PC-3 (cell line): ENCODE results near the gene MDK. TPM values are rescaled to one million over a fixed set of nuclear protein-coding genes. Genes with fewer than 3 reads are reported as not detected.

Source experiments
- ATAC-seq: fragments of 200-7000 bp; cut with Tn5 transposase; 2 replicates; pipeline ENCODE4 v1.9.1; 2020; ENCODE audit warnings: mild to moderate bottlenecking, moderate library complexity
- BruUV-seq: library from RNA; stranded (reverse); fragments of 400-500 nt; replicated peaks from 2 replicates; lab custom pipeline; 2021; lab: Mats Ljungman, UMichigan
- CTCF ChIA-PET: fragments of 300-600 bp; sonication (Branson Sonifier 250); formaldehyde crosslinking; loops from one replicate; lab custom pipeline; 2022; ENCODE audit warnings: antibody characterized with exemption; lab: Charles Lee
- POLR2A ChIA-PET: fragments of 300-600 bp; sonication (Branson Sonifier 250); formaldehyde crosslinking; loops from one replicate; lab custom pipeline; 2022; ENCODE audit warnings: antibody characterized with exemption; ENCODE audit not compliant: unreplicated experiment; lab: Charles Lee
- DNase-seq: peaks from one replicate; pipeline ENCODE4 v3.0.0-alpha.2; 2015
- H2AFZ ChIP-seq: fragments of 300-600 bp; sonication (generic); 2 replicates; pipeline ENCODE4 v1.6.0; 2016; ENCODE audit warnings: antibody characterized with exemption, low read length
- H3F3A ChIP-seq: fragments of 300-600 bp; sonication (generic); one replicate; pipeline ENCODE4 v1.6.0; 2017; ENCODE audit warnings: antibody characterized with exemption, low read length, control low read depth, mild to moderate bottlenecking; ENCODE audit not compliant: unreplicated experiment
- H3K27ac ChIP-seq: fragments of 300-600 bp; sonication (generic); 2 replicates; pipeline ENCODE4 v1.5.1; 2016; ENCODE audit warnings: mild to moderate bottlenecking, low read length
- H3K27me3 ChIP-seq: fragments of 300-600 bp; sonication (generic); 2 replicates; pipeline ENCODE4 v1.6.1; 2016; ENCODE audit warnings: low read length, mixed read lengths
- H3K36me3 ChIP-seq: fragments of 300-600 bp; sonication (generic); 2 replicates; pipeline ENCODE4 v1.6.1; 2016; ENCODE audit warnings: low read depth, mixed run types, low read length, mixed read lengths
- H3K4me1 ChIP-seq: fragments of 300-600 bp; sonication (generic); 2 replicates; pipeline ENCODE4 v1.5.1; 2016; ENCODE audit warnings: low read length; ENCODE audit not compliant: insufficient read depth
- H3K4me2 ChIP-seq: fragments of 300-600 bp; sonication (generic); 2 replicates; pipeline ENCODE4 v1.6.0; 2016; ENCODE audit warnings: low read length
- H3K4me3 ChIP-seq: fragments of 300-600 bp; sonication (generic); 2 replicates; pipeline ENCODE4 v1.5.1; 2016; ENCODE audit warnings: mild to moderate bottlenecking, low read length, mixed read lengths
- H3K79me2 ChIP-seq: fragments of 300-600 bp; sonication (generic); 2 replicates; pipeline ENCODE4 v1.6.1; 2017; ENCODE audit warnings: low read length, mixed read lengths
- H3K9ac ChIP-seq: fragments of 300-600 bp; sonication (generic); 2 replicates; pipeline ENCODE4 v1.6.0; 2016; ENCODE audit warnings: mild to moderate bottlenecking, low read length
- H3K9me2 ChIP-seq: fragments of 300-600 bp; sonication (generic); replicated peaks from 2 replicates; pipeline ENCODE4 v1.6.1; 2016; ENCODE audit warnings: mixed run types, low read length, mixed read lengths
- H3K9me3 ChIP-seq: fragments of 300-600 bp; sonication (generic); 2 replicates; pipeline ENCODE4 v1.6.1; 2016; ENCODE audit warnings: low read length, mixed read lengths
- H4K20me1 ChIP-seq: fragments of 300-600 bp; sonication (generic); 2 replicates; pipeline ENCODE4 v1.6.1; 2016; ENCODE audit warnings: low read length, mixed read lengths
- EZH2 ChIP-seq: fragments of 300-600 bp; sonication (generic); IDR thresholded peaks from one replicate; pipeline ENCODE4 v1.6.1; 2017; ENCODE audit warnings: antibody characterized with exemption, mild to moderate bottlenecking, low read length; ENCODE audit not compliant: unreplicated experiment
- EZH2phosphoT487 ChIP-seq: fragments of 300-600 bp; sonication (generic); IDR thresholded peaks from 2 replicates; pipeline ENCODE4 v1.6.1; 2018; ENCODE audit warnings: mild to moderate bottlenecking, antibody characterized with exemption, low read length, borderline replicate concordance
- intact Hi-C: fragments of 100-400 bp; cut with micrococcal nuclease; formaldehyde crosslinking; loops from 2 replicates; pipeline ENCODE4 v1.9.0; 2023
- total RNA-seq: library from RNA; depleted of rRNA; stranded (reverse); fragments of >200 nt; gene quantifications from 2 replicates; pipeline ENCODE4 v1.2.3, GENCODE V29; 2014
- TF ChIP-seq, protein P1 (sequence below): fragments of 300-600 bp; sonication (generic); conservative IDR thresholded peaks from 2 replicates; pipeline ENCODE4 v1.5.1; 2017; ENCODE audit warnings: antibody characterized with exemption, low read depth, mild to moderate bottlenecking, low read length

Gene MDK
- total RNA-seq, 1 experiment from 2014 or later: 184 TPM

DNA sequence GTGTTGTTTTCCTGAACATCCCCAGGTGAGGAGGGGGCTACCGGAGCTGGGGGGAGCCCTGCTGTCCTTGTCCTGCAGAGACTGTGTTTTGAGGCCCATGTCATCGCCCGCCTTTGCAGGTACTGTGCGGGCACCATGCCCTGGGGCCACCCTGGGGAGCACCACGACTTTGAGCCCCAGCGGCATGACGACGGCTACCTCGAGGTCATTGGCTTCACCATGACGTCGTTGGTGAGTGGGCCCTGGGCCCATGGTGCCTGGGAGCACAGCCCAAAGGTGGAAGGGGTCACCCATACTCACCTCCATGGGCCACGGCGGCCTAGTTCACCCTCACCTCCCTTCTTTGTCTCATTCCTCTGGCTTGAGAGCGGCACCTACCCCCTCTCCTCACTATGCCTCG is 6.7 kb upstream of the MDK start:
- Histone ChIP-seq H3K4me3 (no peak overlapping the region), H3K4me1 (no peaks in the 10 kb centered on the region), H3F3A (no peaks in the 10 kb centered on the region), H3K4me2 (no peak overlapping the region), H3K9ac (no peak overlapping the region), H3K36me3 (peaks cover 3% of the 10 kb centered on the region), H3K27me3 (no peaks in the 10 kb centered on the region), H3K9me3 (no peaks in the 10 kb centered on the region), H2AFZ (no peak overlapping the region), H3K79me2 (no peaks in the 10 kb centered on the region), H3K9me2 (no peaks in the 10 kb centered on the region), H4K20me1 (no peaks in the 10 kb centered on the region), H3K27ac (no peak overlapping the region)
- POLR2A ChIA-PET: no interaction called here
- CTCF ChIA-PET: no interaction called here
- DNase-seq (no peak), ATAC-seq (no peak)
- intact Hi-C loops: no loop called here
- TF ChIP-seq, protein P1, sequence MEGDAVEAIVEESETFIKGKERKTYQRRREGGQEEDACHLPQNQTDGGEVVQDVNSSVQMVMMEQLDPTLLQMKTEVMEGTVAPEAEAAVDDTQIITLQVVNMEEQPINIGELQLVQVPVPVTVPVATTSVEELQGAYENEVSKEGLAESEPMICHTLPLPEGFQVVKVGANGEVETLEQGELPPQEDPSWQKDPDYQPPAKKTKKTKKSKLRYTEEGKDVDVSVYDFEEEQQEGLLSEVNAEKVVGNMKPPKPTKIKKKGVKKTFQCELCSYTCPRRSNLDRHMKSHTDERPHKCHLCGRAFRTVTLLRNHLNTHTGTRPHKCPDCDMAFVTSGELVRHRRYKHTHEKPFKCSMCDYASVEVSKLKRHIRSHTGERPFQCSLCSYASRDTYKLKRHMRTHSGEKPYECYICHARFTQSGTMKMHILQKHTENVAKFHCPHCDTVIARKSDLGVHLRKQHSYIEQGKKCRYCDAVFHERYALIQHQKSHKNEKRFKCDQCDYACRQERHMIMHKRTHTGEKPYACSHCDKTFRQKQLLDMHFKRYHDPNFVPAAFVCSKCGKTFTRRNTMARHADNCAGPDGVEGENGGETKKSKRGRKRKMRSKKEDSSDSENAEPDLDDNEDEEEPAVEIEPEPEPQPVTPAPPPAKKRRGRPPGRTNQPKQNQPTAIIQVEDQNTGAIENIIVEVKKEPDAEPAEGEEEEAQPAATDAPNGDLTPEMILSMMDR: no peak
- no peak for TF ChIP-seq EZH2
- no peak for TF ChIP-seq EZH2phosphoT487
- BruUV-seq: no TSS peak

DNA sequence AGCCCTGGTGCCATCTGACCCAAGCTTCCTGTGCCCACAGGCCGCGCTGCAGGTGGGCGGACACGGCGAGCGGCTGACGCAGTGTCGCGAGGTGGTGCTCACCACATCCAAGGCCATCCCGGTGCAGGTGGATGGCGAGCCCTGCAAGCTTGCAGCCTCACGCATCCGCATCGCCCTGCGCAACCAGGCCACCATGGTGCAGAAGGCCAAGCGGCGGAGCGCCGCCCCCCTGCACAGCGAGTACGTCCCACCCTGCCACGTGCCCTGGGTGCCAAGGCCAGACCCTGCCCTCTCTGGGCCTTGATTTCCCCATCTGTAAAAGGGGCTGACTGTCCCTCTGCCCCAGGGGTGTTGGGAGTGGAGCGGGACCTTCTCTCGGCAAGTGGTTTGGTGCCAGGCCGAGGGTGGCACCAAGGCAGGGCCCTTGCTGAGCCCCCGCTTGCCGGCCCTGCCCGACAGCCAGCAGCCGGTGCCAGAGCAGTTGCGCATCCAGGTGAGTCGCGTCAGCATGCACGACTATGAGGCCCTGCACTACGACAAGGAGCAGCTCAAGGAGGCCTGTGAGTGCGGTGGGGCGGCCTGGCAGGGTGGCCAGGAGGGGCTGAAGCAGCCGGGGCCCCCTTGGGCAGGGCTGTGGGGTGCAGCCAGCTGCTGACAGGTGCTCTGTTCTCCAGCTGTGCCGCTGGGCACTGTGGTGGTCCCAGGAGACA is 5.9 kb upstream of the MDK start:
- TF ChIP-seq EZH2phosphoT487: no peak
- Histone ChIP-seq H4K20me1 (no peaks in the 10 kb centered on the region), H3K4me3 (no peak overlapping the region), H3K79me2 (no peaks in the 10 kb centered on the region), H3K4me1 (no peaks in the 10 kb centered on the region), H3K9me3 (no peaks in the 10 kb centered on the region), H3K36me3 (no peaks in the 10 kb centered on the region; the same call in none of the 2 replicates), H3K4me2 (no peak overlapping the region), H2AFZ (no peak overlapping the region), H3K9me2 (no peaks in the 10 kb centered on the region), H3K27me3 (no peaks in the 10 kb centered on the region), H3F3A (no peaks in the 10 kb centered on the region), H3K27ac (no peak overlapping the region), H3K9ac (no peak overlapping the region)
- no TSS peak for BruUV-seq
- CTCF ChIA-PET: no interaction called here
- no peak for ATAC-seq
- POLR2A ChIA-PET: interaction anchor here (0.6 kb wide), 1 partner anchor 102 kb away, joined by 4 read pairs; no protein-coding TSS in a partner anchor
- intact Hi-C loops: no loop called here
- DNase-seq: no peak

DNA sequence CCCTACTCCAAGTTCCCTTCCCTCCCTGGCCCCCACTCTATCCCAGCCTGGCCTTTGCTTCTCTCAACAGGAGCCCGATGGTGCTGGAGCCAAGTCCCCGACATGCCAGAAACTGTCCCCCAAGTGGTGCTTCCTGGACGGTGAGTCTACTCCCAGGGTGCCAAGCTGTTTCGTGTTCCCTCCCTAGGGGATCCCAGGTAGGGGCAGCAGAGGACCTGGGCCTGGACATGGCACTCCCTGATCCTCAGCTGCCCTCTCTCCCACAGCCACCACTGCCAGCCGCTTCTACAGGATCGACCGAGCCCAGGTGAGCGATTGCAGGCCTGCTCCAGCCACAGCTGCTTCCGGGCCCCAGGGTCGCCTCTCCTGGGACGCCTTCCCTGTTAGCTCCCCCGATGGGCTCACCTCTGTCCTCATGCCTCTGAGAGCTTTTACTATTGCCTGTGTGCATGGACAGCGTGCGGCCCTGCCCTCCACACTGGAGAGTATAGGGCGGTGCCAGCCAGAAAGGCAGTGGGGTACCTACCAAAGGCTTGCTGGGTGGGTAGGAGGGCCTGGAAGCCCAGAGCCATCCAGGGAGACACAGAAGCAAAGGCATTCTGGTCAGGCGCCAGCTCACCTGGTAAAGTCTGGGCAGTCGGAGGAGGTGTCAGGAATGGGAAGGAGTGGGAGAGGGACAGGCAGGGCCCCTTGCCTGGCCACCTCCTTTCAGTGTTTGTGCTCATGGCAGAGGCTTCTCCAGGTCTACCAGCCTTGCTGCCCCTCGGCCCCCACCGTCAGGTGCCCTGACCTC is 5.0 kb upstream of the MDK start:
- POLR2A ChIA-PET: interaction anchor here (0.6 kb wide), 1 partner anchor 103 kb away, joined by 4 read pairs; no protein-coding TSS in a partner anchor

More for the DNA sequence above, 5.0 kb upstream of the MDK start:
- no peak for DNase-seq
- Histone ChIP-seq H3K9ac (no peak overlapping the region), H3K27ac (no peak overlapping the region), H3K4me2 (no peak overlapping the region), H3K9me2 (no peaks in the 10 kb centered on the region), H3K4me3 (no peak overlapping the region), H3K36me3 (no peaks in the 10 kb centered on the region; the same call in none of the 2 replicates), H3K27me3 (no peaks in the 10 kb centered on the region), H4K20me1 (no peaks in the 10 kb centered on the region), H2AFZ (no peak overlapping the region), H3K4me1 (no peaks in the 10 kb centered on the region), H3K79me2 (no peaks in the 10 kb centered on the region), H3K9me3 (no peaks in the 10 kb centered on the region), H3F3A (no peaks in the 10 kb centered on the region)
- CTCF ChIA-PET: no interaction called here
- intact Hi-C loops: no loop called here
- BruUV-seq: no TSS peak
- TF ChIP-seq EZH2phosphoT487: no peak
- TF ChIP-seq, protein P1: no peak
- TF ChIP-seq EZH2: no peak
- no peak for ATAC-seq
